SK-N-SH treated with all-trans-retinoic acid at 6 μM for 48 hours (cell line): Measurements from ENCODE around the gene MCCD1.
A peak's percentile ranks its signal among the peaks of the same experiment; 100 is the strongest.

Experiments used
- ATAC-seq: fragments of 200-7000 bp; cut with Tn5 transposase; 3 replicates; pipeline ENCODE4 v1.9.1; 2020; ENCODE audit warnings: mild to moderate bottlenecking, moderate library complexity
- ARNTL ChIP-seq: fragments of 450-650 bp; formaldehyde crosslinking; IDR thresholded peaks from 2 replicates; pipeline ENCODE4 v1.5.0; 2020; ENCODE audit warnings: low read depth, mild to moderate bottlenecking, moderate library complexity, borderline replicate concordance
- BACH2 ChIP-seq: fragments of 250-450 bp; sonication (Bioruptor Pico); IDR thresholded peaks from 2 replicates; pipeline ENCODE4 v1.9.0; 2021; ENCODE audit warnings: mild to moderate bottlenecking, borderline replicate concordance
- CREB5 ChIP-seq: fragments of 250-450 bp; sonication (Bioruptor Pico); IDR thresholded peaks from 2 replicates; pipeline ENCODE4 v1.5.1; 2020; ENCODE audit warnings: low read depth, mild to moderate bottlenecking, moderate library complexity
- ESRRG ChIP-seq: fragments of 250-450 bp; sonication (Bioruptor Pico); IDR thresholded peaks from 2 replicates; pipeline ENCODE4 v1.6.1; 2021; ENCODE audit warnings: mild to moderate bottlenecking
- GLIS3 ChIP-seq: fragments of 250-450 bp; sonication (Bioruptor Pico); IDR thresholded peaks from 2 replicates; pipeline ENCODE4 v1.5.0; 2020; ENCODE audit warnings: mild to moderate bottlenecking, moderate library complexity
- ISL1 ChIP-seq: fragments of 250-450 bp; sonication (Bioruptor Pico); IDR thresholded peaks from 2 replicates; pipeline ENCODE4 v2.1.2; 2022; ENCODE audit warnings: mild to moderate bottlenecking, moderate library complexity
- POU6F1 ChIP-seq: fragments of 250-450 bp; sonication (Bioruptor Pico); IDR thresholded peaks from 2 replicates; pipeline ENCODE4 v1.8.0; 2021; ENCODE audit warnings: low read depth, mild to moderate bottlenecking, moderate library complexity, borderline replicate concordance
- PPARA ChIP-seq: fragments of 250-450 bp; sonication (Bioruptor Pico); IDR thresholded peaks from 2 replicates; pipeline ENCODE4 v1.5.0; 2020; ENCODE audit warnings: mild to moderate bottlenecking, borderline replicate concordance
- RARB ChIP-seq: fragments of 250-450 bp; sonication (Bioruptor Pico); IDR thresholded peaks from 2 replicates; pipeline ENCODE4 v1.8.0; 2021; ENCODE audit warnings: mild to moderate bottlenecking, moderate library complexity
- SNAI2 ChIP-seq: fragments of 250-450 bp; sonication (Bioruptor Pico); IDR thresholded peaks from 2 replicates; pipeline ENCODE4 v1.5.0; 2020; ENCODE audit warnings: mild to moderate bottlenecking, moderate library complexity
- TCF4 ChIP-seq: fragments of 250-450 bp; sonication (Bioruptor Pico); IDR thresholded peaks from 2 replicates; pipeline ENCODE4 v1.8.0; 2021; ENCODE audit warnings: mild to moderate bottlenecking, moderate library complexity, borderline replicate concordance
- TOX ChIP-seq: fragments of 250-450 bp; sonication (Bioruptor Pico); IDR thresholded peaks from 2 replicates; pipeline ENCODE4 v1.8.0; 2021; ENCODE audit warnings: mild to moderate bottlenecking, moderate library complexity, borderline replicate concordance
- ZC3H10 ChIP-seq: fragments of 250-450 bp; sonication (Bioruptor Pico); IDR thresholded peaks from 2 replicates; pipeline ENCODE4 v1.5.1; 2021; ENCODE audit warnings: mild to moderate bottlenecking, moderate library complexity
- ZFP3 ChIP-seq: fragments of 250-450 bp; sonication (Bioruptor Pico); IDR thresholded peaks from 2 replicates; pipeline ENCODE4 v1.5.0; 2020; ENCODE audit warnings: mild to moderate bottlenecking, moderate library complexity
- ZNF565 ChIP-seq: fragments of 450-650 bp; formaldehyde crosslinking; conservative IDR thresholded peaks from 2 replicates; pipeline ENCODE4 v1.5.0; 2020; ENCODE audit warnings: low read depth, mild to moderate bottlenecking, moderate library complexity
- ZNF70 ChIP-seq: fragments of 450-650 bp; formaldehyde crosslinking; IDR thresholded peaks from 2 replicates; pipeline ENCODE4 v1.5.0; 2020; ENCODE audit warnings: mild to moderate bottlenecking, moderate library complexity
- ZNF8 ChIP-seq: fragments of 450-650 bp; formaldehyde crosslinking; IDR thresholded peaks from 2 replicates; pipeline ENCODE4 v1.5.0; 2020; ENCODE audit warnings: mild to moderate bottlenecking, moderate library complexity
- TF ChIP-seq, protein P1 (sequence below): fragments of 250-450 bp; sonication (Bioruptor Pico); IDR thresholded peaks from 2 replicates; pipeline ENCODE4 v1.5.0; 2020; ENCODE audit warnings: mild to moderate bottlenecking, moderate library complexity
- TF ChIP-seq, protein P2 (sequence below): fragments of 250-450 bp; sonication (Bioruptor Pico); IDR thresholded peaks from 2 replicates; pipeline ENCODE4 v1.8.0; 2020; ENCODE audit warnings: mild to moderate bottlenecking, moderate library complexity, borderline replicate concordance

MCCD1 gene, protein sequence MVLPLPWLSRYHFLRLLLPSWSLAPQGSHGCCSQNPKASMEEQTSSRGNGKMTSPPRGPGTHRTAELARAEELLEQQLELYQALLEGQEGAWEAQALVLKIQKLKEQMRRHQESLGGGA

DNA sequence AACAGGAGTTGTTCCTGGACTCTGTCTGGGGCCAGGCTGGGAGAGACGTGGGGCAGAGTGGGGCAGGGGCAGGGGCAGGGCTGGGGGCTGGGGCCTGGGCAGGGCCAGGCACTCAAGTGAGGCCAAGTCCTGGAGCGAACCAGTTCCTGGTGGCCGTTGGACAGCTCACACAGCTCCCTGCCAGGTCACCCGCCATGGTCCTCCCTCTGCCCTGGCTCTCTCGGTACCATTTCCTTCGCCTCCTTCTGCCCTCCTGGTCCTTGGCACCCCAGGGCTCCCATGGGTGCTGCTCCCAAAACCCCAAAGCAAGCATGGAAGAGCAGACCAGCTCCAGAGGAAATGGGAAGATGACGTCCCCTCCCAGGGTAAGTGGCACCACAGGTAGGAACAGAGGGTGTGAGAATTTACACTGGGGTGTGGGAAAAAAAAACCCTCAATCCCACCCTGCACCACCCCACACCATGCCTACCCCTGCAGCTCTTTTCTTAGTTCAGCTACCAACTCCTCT, at the start of gene MCCD1:
Gene MCCD1, plus strand, starts transcription at position 142 of the 508 bp plus-strand sequence. Its CDS starts 53 bp downstream, at position 195.
- TF ChIP-seq GLIS3 (CRISPR knock-in tag) (0 out of 2 replicates have a peak, but pooled peaks have one; percentile 29), BACH2 (CRISPR knock-in tag) (no peak)
- peak; percentile 33 for ATAC-seq

DNA sequence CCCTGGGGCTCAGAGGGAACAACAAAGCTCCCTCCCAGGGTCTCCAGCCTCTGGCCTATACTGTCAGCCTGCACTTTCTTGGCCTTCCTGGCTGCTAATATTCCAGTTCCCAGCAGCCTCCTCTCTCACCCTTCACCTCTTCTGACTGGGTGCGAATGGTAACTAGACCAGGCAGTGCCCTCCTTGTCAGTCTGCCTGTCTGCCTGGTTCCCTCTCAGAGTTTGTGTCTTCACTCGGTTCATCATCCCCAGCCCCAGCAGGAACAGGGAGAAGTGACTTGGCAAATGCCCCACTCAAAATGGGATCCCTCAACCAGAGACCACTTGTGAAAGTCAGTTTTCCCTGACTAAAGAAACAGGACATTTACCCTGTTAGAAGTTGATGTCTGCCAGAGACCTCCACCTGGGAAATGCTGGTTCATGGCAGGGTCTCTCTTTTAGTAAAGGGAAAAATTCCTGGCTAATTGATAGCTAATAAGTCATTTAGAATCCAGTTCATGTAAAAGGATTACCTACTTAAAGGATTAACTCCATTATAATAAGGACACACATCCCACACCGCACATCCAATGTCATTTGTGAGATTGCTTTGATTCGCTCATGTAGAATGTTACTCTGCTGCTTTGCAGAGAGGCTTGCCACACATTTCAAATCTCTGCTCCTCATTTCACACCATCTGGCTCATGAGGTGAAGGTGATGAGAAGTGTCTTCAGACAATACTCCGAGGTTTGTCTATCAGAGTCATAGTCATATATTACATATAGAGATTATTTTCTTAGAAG, 49.4 kb upstream of the MCCD1 start:
- TF ChIP-seq PPARA (no peak), ZC3H10 (CRISPR knock-in tag) (no peak), SNAI2 (CRISPR knock-in tag) (no peak), POU6F1 (no peak)
- TF ChIP-seq, protein P1, sequence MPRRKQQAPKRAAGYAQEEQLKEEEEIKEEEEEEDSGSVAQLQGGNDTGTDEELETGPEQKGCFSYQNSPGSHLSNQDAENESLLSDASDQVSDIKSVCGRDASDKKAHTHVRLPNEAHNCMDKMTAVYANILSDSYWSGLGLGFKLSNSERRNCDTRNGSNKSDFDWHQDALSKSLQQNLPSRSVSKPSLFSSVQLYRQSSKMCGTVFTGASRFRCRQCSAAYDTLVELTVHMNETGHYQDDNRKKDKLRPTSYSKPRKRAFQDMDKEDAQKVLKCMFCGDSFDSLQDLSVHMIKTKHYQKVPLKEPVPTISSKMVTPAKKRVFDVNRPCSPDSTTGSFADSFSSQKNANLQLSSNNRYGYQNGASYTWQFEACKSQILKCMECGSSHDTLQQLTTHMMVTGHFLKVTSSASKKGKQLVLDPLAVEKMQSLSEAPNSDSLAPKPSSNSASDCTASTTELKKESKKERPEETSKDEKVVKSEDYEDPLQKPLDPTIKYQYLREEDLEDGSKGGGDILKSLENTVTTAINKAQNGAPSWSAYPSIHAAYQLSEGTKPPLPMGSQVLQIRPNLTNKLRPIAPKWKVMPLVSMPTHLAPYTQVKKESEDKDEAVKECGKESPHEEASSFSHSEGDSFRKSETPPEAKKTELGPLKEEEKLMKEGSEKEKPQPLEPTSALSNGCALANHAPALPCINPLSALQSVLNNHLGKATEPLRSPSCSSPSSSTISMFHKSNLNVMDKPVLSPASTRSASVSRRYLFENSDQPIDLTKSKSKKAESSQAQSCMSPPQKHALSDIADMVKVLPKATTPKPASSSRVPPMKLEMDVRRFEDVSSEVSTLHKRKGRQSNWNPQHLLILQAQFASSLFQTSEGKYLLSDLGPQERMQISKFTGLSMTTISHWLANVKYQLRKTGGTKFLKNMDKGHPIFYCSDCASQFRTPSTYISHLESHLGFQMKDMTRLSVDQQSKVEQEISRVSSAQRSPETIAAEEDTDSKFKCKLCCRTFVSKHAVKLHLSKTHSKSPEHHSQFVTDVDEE (CRISPR knock-in tag), result no peak
- no peak for ATAC-seq

DNA sequence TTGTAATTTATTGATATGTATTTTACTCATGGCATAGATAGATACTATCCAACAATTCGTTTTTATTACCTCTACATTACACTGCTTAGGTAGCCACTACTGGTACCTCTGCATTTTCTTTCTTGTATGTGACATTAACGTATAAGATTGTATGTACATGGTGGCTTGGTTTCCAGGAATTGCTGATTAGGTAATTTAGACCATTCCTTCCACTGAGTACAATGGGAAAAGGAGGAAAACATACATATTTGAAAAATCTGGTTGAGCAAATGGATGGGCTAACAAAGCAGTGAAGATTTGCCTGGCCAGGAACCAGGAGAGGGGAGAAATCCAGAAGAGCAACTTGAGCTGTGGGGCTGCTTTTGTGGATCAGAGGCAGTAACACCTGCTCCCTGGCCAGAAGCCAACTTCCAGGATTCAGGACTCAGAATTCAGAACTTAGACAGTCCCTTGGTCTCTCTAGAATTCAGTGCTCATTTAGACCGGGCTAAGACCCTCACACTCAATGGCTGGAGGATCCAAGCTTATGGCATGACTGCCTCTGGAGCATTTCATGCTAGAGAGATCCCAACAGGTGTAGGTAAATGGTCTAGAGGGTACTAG, 48.7 kb upstream of the MCCD1 start:
- no peak for ATAC-seq
- TF ChIP-seq, protein P2, sequence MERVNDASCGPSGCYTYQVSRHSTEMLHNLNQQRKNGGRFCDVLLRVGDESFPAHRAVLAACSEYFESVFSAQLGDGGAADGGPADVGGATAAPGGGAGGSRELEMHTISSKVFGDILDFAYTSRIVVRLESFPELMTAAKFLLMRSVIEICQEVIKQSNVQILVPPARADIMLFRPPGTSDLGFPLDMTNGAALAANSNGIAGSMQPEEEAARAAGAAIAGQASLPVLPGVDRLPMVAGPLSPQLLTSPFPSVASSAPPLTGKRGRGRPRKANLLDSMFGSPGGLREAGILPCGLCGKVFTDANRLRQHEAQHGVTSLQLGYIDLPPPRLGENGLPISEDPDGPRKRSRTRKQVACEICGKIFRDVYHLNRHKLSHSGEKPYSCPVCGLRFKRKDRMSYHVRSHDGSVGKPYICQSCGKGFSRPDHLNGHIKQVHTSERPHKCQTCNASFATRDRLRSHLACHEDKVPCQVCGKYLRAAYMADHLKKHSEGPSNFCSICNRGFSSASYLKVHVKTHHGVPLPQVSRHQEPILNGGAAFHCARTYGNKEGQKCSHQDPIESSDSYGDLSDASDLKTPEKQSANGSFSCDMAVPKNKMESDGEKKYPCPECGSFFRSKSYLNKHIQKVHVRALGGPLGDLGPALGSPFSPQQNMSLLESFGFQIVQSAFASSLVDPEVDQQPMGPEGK (CRISPR knock-in tag), result no peak
- TF ChIP-seq ZNF70 (CRISPR knock-in tag) (no peak), ISL1 (CRISPR knock-in tag) (no peak), POU6F1 (no peak), GLIS3 (CRISPR knock-in tag) (no peak), ESRRG (CRISPR knock-in tag) (no peak), ZNF8 (CRISPR knock-in tag) (no peak), ZFP3 (CRISPR knock-in tag) (no peak), ARNTL (CRISPR knock-in tag) (no peak), TCF4 (no peak), ZNF565 (CRISPR knock-in tag) (no peak), ZC3H10 (CRISPR knock-in tag) (no peak), CREB5 (no peak), RARB (no peak), TOX (no peak), BACH2 (CRISPR knock-in tag) (no peak)
- TF ChIP-seq, protein P1 (CRISPR knock-in tag), result no peak
